GM06990 (cell line): ENCODE results near the gene ATP2C2.

ENCODE experiments used
- DNase-seq: peaks from one replicate; pipeline ENCODE4 v3.0.0-alpha.2; 2011; ENCODE audit not compliant: insufficient read length; ENCODE audit errors: extremely low read depth
- H3K27me3 ChIP-seq: replicated peaks from 2 replicates; pipeline ENCODE4 v1.6.0; 2011; ENCODE audit warnings: low read length; ENCODE audit not compliant: control insufficient read depth, insufficient read depth
- H3K36me3 ChIP-seq: 2 replicates; pipeline ENCODE4 v1.5.1; 2011; ENCODE audit warnings: low read length; ENCODE audit not compliant: control insufficient read depth, insufficient read depth
- H3K4me3 ChIP-seq: replicated peaks from 2 replicates; pipeline ENCODE4 v1.5.1; 2011; ENCODE audit warnings: low read depth, mild to moderate bottlenecking, control low read depth, low read length
- TF ChIP-seq, protein P1 (sequence below): IDR thresholded peaks from 2 replicates; pipeline ENCODE4 v1.5.1; 2011; ENCODE audit warnings: low read length, control low read depth, mild to moderate bottlenecking, inconsistent platforms; ENCODE audit not compliant: insufficient read depth, poor library complexity, severe bottlenecking

Gene ATP2C2

DNA sequence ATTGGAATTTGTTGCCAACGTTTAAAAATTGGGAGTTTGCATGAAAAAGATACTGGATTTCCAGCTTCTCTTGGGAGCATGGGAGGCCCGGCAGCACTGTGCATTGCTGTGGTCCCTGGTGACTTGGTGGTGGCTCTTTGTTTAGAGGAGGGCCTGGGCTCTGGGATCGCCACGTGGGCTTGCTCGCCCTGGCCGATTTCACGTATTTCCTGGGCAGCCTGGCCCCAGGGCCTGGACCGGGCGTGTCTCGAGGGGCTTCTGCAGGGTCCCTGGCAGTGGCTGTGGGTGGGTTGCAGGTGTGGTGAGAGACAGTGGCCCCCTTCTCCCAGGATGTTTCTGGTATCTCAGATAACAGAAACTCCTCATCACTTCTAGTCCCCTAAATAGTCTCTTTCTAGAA is 67.9 kb downstream of the ATP2C2 start:
- H3K27me3 ChIP-seq: peaks cover 2% of the 10 kb centered on the region
- H3K4me3 ChIP-seq: no peak overlapping the region
- no peak for DNase-seq
- no peaks in the 10 kb centered on the region for H3K36me3 ChIP-seq
- TF ChIP-seq, protein P1, sequence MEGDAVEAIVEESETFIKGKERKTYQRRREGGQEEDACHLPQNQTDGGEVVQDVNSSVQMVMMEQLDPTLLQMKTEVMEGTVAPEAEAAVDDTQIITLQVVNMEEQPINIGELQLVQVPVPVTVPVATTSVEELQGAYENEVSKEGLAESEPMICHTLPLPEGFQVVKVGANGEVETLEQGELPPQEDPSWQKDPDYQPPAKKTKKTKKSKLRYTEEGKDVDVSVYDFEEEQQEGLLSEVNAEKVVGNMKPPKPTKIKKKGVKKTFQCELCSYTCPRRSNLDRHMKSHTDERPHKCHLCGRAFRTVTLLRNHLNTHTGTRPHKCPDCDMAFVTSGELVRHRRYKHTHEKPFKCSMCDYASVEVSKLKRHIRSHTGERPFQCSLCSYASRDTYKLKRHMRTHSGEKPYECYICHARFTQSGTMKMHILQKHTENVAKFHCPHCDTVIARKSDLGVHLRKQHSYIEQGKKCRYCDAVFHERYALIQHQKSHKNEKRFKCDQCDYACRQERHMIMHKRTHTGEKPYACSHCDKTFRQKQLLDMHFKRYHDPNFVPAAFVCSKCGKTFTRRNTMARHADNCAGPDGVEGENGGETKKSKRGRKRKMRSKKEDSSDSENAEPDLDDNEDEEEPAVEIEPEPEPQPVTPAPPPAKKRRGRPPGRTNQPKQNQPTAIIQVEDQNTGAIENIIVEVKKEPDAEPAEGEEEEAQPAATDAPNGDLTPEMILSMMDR: no peak

DNA sequence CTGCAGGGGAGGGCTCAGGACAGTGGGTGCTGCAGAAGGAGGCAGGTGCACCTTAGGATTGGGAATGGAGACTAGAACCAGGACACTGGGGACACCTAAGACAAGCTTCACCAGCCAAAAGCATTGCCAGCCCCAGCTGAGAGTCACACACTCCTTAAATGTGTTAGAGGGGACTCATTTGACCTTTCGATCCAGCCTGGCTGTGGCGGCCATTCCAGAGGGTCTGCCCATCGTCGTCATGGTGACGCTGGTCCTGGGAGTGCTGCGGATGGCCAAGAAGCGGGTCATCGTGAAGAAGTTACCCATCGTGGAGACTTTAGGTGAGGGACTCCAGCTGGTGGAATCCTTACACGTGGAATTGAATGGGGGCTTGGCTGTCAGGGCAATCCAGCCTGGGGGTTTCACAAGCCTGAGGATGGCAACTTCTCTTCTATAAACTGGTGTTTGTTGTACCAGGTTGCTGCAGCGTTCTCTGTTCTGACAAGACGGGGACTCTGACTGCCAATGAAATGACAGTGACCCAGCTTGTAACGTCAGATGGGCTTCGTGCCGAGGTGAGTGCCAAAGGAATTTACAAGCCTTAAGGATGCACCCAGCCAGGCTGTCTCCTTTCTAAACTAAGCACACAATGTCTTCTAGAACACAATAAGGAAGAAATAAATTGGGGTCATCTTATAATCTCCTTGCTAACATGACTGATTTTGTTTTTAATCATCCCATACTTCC is 70.8 kb downstream of the ATP2C2 start:
- DNase-seq: no peak
- no peaks in the 10 kb centered on the region for H3K36me3 ChIP-seq
- H3K4me3 ChIP-seq: no peak overlapping the region
- peaks cover 2% of the 10 kb centered on the region for H3K27me3 ChIP-seq
- TF ChIP-seq, protein P1: no peak

DNA sequence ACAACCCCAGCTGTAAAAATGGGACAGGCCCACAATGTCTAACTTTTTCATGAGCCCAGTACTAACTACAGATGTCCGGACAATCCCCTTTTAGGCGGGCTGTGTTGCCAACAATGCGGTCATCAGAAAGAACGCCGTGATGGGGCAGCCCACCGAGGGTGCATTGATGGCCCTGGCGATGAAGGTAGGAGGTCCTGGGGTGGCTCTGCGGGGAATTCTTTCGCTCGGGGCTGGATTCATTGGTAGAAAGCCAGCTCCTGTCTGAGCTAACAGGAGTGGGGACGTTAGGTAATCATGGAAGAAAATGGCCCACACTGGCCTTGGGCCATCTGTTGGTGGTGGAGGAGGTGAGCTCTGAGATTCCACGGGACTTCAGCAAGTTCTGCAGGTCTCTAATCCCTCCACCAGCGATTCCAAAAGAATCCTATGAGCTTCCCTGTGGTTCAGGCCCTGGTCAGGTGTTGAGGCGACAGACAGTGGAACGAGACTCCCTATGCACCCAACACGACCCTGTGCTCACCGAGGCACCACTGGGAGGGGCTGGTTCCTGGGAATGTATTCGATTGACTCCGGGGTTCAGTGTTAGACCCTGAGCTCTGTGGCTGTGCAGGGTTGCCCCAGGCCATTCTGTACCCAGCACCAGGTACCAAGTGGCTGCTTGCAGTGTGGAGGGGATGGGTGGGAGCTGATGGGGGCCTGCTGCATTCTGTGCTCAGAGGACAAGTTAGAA is 74.2 kb downstream of the ATP2C2 start:
- DNase-seq: no peak
- TF ChIP-seq, protein P1: no peak
- H3K27me3 ChIP-seq: peaks cover 2% of the 10 kb centered on the region
- no peaks in the 10 kb centered on the region for H3K36me3 ChIP-seq
- no peak overlapping the region for H3K4me3 ChIP-seq

DNA sequence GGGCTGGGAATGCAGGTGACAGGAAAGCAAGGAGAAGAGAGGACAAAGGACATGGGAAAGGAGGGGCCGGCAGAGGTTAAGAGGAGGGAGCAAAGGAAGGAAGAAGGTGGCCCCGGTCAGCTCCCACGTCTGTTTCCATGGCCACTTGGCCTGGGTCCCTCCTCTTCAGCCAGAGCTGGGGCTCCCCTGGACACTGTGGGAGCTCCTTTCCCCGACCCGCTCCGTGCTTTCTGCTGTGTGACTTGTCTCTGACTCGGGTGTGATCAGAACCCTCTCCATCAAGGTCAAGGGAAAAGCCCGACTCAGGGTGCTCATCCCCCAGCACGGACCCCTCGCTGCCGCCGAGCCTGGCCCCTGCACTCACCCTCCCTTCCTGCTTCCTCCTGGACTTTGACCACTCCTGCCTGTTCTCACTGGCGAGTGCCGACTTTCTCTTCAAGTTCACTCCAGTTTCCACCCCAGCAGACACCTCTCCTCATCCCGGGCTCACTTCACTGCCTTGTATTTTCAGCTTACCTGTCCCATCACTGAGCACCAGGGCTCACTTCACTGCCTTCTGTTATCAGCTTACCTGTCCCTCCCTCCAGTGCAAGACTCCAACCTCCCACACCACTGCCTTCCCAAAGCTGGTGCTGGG is 74.9 kb downstream of the ATP2C2 start:
- no peak for DNase-seq

DNA sequence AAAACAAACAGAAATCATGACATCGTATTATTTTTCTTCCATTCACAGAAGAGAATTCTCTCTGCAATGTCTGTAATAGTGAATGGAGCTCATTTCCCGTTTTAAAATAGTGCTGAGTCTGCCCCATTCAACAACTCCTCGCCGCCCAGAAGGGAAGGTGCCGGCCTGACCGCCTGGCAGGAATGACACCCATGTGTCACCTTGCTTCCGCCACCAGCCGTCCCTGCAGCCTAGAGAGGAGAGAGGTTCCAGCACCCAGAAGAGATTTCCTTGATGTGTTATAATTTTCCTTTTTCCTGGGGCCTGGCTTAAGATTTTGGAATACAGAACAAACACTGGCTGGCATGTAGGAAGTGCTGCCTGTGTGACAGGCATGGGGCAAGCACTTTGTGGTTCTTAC is 76.1 kb downstream of the ATP2C2 start:
- no peak overlapping the region for H3K4me3 ChIP-seq
- DNase-seq: no peak
- H3K27me3 ChIP-seq: no peaks in the 10 kb centered on the region; the same call in 1 of the 2 replicates
- no peaks in the 10 kb centered on the region for H3K36me3 ChIP-seq
- TF ChIP-seq, protein P1: no peak

More for the DNA sequence above, 74.9 kb downstream of the ATP2C2 start:
- H3K27me3 ChIP-seq: peaks cover 1% of the 10 kb centered on the region
- H3K36me3 ChIP-seq: no peaks in the 10 kb centered on the region
- TF ChIP-seq, protein P1: no peak
- no peak overlapping the region for H3K4me3 ChIP-seq
